Activated naive CD8-positive, alpha-beta T cell treated with anti-CD3 and anti-CD28 coated beads, Interleukin-2, amount 50 U/mL, for 16 hours (primary cell): ENCODE data around the gene ITGA5.

Source experiments
- DNase-seq: peaks from one replicate; pipeline ENCODE4 v3.0.0-alpha.2; 2020; ENCODE audit warnings: low read depth, low spot score

ITGA5 gene

GRCh38 chr12:54411391-54412241 is 7.5 kb downstream of the ITGA5 start:
- no peak for DNase-seq

GRCh38 chr12:54409267-54409666 is 9.8 kb downstream of the ITGA5 start:
- DNase-seq, result no peak

- DNase-seq, result no peak
Observed at GRCh38 chr12:54407183-54407905, 11.7 kb downstream of the ITGA5 start.

GRCh38 chr12:54405573-54405972 is 13.5 kb downstream of the ITGA5 start:
- no peak for DNase-seq

- no peak for DNase-seq
Observed at GRCh38 chr12:54405106-54405505, 14.0 kb downstream of the ITGA5 start.

GRCh38 chr12:54404061-54405004 is 14.7 kb downstream of the ITGA5 start:
- no peak for DNase-seq

GRCh38 chr12:54401119-54401518 is 17.9 kb downstream of the ITGA5 start:
- DNase-seq, result no peak

- DNase-seq, result peak; percentile 75
Observed at GRCh38 chr12:54398995-54399793, 19.9 kb downstream of the ITGA5 start.

GRCh38 chr12:54398218-54398617 is 20.8 kb downstream of the ITGA5 start:
- DNase-seq, result no peak

- no peak for DNase-seq
Observed at GRCh38 chr12:54397157-54397556, 21.9 kb downstream of the ITGA5 start.

- no peak for DNase-seq
Observed at GRCh38 chr12:54395545-54395944, 23.5 kb downstream of the ITGA5 start.

- DNase-seq, result no peak
Observed at GRCh38 chr12:54394986-54395385, 24.1 kb downstream of the ITGA5 start.

GRCh38 chr12:54394281-54394719 is 24.8 kb downstream of the ITGA5 start:
- no peak for DNase-seq

GRCh38 chr12:54393743-54394142 is 25.3 kb downstream of the ITGA5 start:
- DNase-seq, result no peak

- no peak for DNase-seq
Observed at GRCh38 chr12:54393207-54393609, 25.9 kb downstream of the ITGA5 start.

GRCh38 chr12:54392485-54393206 is 26.4 kb downstream of the ITGA5 start:
- DNase-seq, result no peak

GRCh38 chr12:54390668-54391551 is 28.2 kb downstream of the ITGA5 start:
- DNase-seq, result peak; percentile 36

- DNase-seq, result no peak
Observed at GRCh38 chr12:54390176-54390667, 28.8 kb downstream of the ITGA5 start.

- DNase-seq, result no peak
Observed at GRCh38 chr12:54389607-54390175, 29.4 kb downstream of the ITGA5 start.
